Glutamatergic neuron (in vitro differentiated cells): ENCODE measurements around the gene KIAA1671. TPM values are rescaled to one million over a fixed set of nuclear protein-coding genes. Genes with fewer than 3 reads are reported as not detected.

ENCODE experiments used
- DNase-seq: peaks from one replicate; pipeline ENCODE4 v3.0.0; 2022
- H3K27ac Mint-ChIP-seq: one replicate; pipeline ENCODE4 v1.8.0; 2020; ENCODE audit warnings: mild to moderate bottlenecking, mixed read lengths, inconsistent platforms; ENCODE audit not compliant: unreplicated experiment
- H3K27me3 Mint-ChIP-seq: one replicate; pipeline ENCODE4 v1.8.0; 2020; ENCODE audit warnings: mild to moderate bottlenecking, moderate library complexity, mixed read lengths, inconsistent platforms; ENCODE audit not compliant: unreplicated experiment
- H3K36me3 Mint-ChIP-seq: one replicate; pipeline ENCODE4 v1.8.0; 2020; ENCODE audit warnings: mild to moderate bottlenecking, mixed read lengths, inconsistent platforms; ENCODE audit not compliant: unreplicated experiment
- H3K4me1 Mint-ChIP-seq: one replicate; pipeline ENCODE4 v1.8.0; 2020; ENCODE audit warnings: mild to moderate bottlenecking, low read depth, mixed read lengths, inconsistent platforms; ENCODE audit not compliant: unreplicated experiment
- H3K4me3 Mint-ChIP-seq: one replicate; pipeline ENCODE4 v1.8.0; 2020; ENCODE audit warnings: mild to moderate bottlenecking, mixed read lengths, inconsistent platforms; ENCODE audit not compliant: unreplicated experiment
- H3K9me3 Mint-ChIP-seq: one replicate; pipeline ENCODE4 v1.8.0; 2020; ENCODE audit warnings: mild to moderate bottlenecking, moderate library complexity, mixed read lengths, inconsistent platforms; ENCODE audit not compliant: unreplicated experiment
- CTCF ChIP-seq: fragments of 200-600 bp; sonication (generic); IDR thresholded peaks from one replicate; pipeline ENCODE4 v1.5.0; 2021; ENCODE audit not compliant: partially characterized antibody, unreplicated experiment
- total RNA-seq: library from RNA; stranded (reverse); fragmentation: NEBNext Ultra II Directional; extraction: Animal tissue kit (Norgen Biotek cat#: 25700); gene quantifications from one replicate; pipeline ENCODE4 v1.2.1, GENCODE V29; 2021; ENCODE audit not compliant: unreplicated experiment

KIAA1671 gene
- total RNA-seq, 1 donor from 2014 or later = 15.3 TPM

GRCh38 chr22:25167834-25168601 is 215.5 kb downstream of the KIAA1671 start:
- H3K4me1 Mint-ChIP-seq = peaks cover 19% of the 10 kb centered on the region
- no peaks in the 10 kb centered on the region for H3K36me3 Mint-ChIP-seq
- peaks cover 7% of the 10 kb centered on the region for H3K27me3 Mint-ChIP-seq
- no peak for TF ChIP-seq CTCF
- no peak overlapping the region for H3K27ac Mint-ChIP-seq
- DNase-seq = no peak
- H3K4me3 Mint-ChIP-seq = no peak overlapping the region
- no peaks in the 10 kb centered on the region for H3K9me3 Mint-ChIP-seq

- Mint-ChIP-seq H3K9me3 (no peaks in the 10 kb centered on the region), H3K27ac (no peak overlapping the region)
- TF ChIP-seq CTCF = no peak
These were observed 216.9 kb downstream of the KIAA1671 start for GRCh38 chr22:25169278-25170031.

GRCh38 chr22:25170426-25170980 is 218.0 kb downstream of the KIAA1671 start:
- DNase-seq = no peak
- TF ChIP-seq CTCF = no peak
- H3K9me3 Mint-ChIP-seq = no peaks in the 10 kb centered on the region
- peaks cover 14% of the 10 kb centered on the region for H3K4me1 Mint-ChIP-seq
- peaks cover 7% of the 10 kb centered on the region for H3K27me3 Mint-ChIP-seq
- no peak overlapping the region for H3K4me3 Mint-ChIP-seq
- H3K27ac Mint-ChIP-seq = no peak overlapping the region
- H3K36me3 Mint-ChIP-seq = no peaks in the 10 kb centered on the region

More at GRCh38 chr22:25169278-25170031, 216.9 kb downstream of the KIAA1671 start:
- H3K4me3 Mint-ChIP-seq = no peak overlapping the region
- no peaks in the 10 kb centered on the region for H3K36me3 Mint-ChIP-seq
- peaks cover 19% of the 10 kb centered on the region for H3K4me1 Mint-ChIP-seq
- peaks cover 7% of the 10 kb centered on the region for H3K27me3 Mint-ChIP-seq
- DNase-seq = no peak

GRCh38 chr22:25172153-25172552 is 219.6 kb downstream of the KIAA1671 start:
- DNase-seq = no peak
- Mint-ChIP-seq H3K27me3 (peaks cover 8% of the 10 kb centered on the region), H3K4me1 (peaks cover 5% of the 10 kb centered on the region), H3K4me3 (no peak overlapping the region), H3K27ac (no peak overlapping the region), H3K36me3 (no peaks in the 10 kb centered on the region), H3K9me3 (no peaks in the 10 kb centered on the region)
- no peak for TF ChIP-seq CTCF
